Airway epithelial cell (primary cell): ENCODE results near the gene ASB14. TPM values are rescaled to one million over a fixed set of nuclear protein-coding genes. Genes with fewer than 3 reads are reported as not detected.

Experiments used
- total RNA-seq: library from RNA; depleted of rRNA; stranded (reverse); fragments of >200 nt; gene quantifications from 2 replicates; pipeline ENCODE4 v1.2.3, GENCODE V29; 2015

ASB14 gene
- total RNA-seq: not detected in 2 replicates

GRCh38 chr3:57292159-57292896 is at the start of gene ASB14:
TSS of gene ASB14 (minus strand) at chr3:57292685. CDS start at chr3:57292033, 652 bp downstream.

DNA sequence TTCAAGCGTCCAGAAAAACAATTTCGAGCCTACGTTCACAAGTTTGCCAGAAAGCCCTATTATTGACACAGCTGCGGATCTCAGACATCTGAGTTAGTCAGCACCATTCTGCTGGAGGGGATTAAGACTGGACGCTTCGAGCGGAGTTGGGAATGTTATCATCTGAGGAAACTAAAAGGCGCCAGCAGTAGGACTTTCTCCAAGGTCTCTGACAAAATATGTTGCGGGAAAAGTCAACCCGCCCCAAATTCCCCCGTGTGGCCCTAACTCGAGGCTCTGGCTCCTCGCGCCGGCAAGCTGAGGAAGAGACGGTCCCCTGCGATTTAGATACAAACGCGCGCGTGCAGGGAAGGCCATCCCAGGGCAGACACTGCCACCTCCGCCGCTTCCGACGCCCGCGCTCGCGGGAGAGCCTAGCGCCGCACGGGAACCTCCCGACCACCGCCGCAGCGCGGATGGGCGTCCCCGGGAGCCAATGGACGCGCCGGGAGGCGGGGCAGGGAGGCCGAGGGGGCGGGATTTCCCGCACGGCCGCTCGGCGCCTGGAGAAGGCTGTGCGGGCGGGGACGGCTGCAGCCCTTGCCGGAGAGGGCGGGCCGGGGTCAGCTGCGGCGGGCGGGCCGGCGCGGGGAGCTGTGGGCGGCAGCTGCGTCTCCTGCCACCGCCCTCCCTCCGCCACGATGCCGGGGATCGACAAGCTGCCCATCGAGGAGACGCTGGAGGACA is 65.1 kb downstream of the ASB14 start, which contains the start of gene APPL1:
APPL1 (plus strand) TSS at position 526 of the 726 bp plus-strand sequence; CDS start at position 681, 155 bp downstream.

Other genes with a start within 250 kb of the ASB14 start
- gene SPATA12, start 232.0 kb downstream of the ASB14 start, total RNA-seq: not detected in 2 replicates
- 4.0 and 6.1 TPM in 2 replicates for gene IL17RD, start 127.3 kb downstream of the ASB14 start, total RNA-seq
- not detected in 2 replicates for gene HESX1, start 92.7 kb downstream of the ASB14 start, total RNA-seq
- gene APPL1, start 65.0 kb downstream of the ASB14 start, total RNA-seq: 19.0 and 27.2 TPM in 2 replicates